NK-92 (cell line): Measurements from ENCODE around the gene SACM1L.
A peak's percentile ranks its signal among the peaks of the same experiment; 100 is the strongest.

Experiments
- DNase-seq: peaks from one replicate; lab custom pipeline; 2025; ENCODE audit not compliant: unreplicated experiment; lab: John Stamatoyannopoulos, UW

SACM1L gene, protein sequence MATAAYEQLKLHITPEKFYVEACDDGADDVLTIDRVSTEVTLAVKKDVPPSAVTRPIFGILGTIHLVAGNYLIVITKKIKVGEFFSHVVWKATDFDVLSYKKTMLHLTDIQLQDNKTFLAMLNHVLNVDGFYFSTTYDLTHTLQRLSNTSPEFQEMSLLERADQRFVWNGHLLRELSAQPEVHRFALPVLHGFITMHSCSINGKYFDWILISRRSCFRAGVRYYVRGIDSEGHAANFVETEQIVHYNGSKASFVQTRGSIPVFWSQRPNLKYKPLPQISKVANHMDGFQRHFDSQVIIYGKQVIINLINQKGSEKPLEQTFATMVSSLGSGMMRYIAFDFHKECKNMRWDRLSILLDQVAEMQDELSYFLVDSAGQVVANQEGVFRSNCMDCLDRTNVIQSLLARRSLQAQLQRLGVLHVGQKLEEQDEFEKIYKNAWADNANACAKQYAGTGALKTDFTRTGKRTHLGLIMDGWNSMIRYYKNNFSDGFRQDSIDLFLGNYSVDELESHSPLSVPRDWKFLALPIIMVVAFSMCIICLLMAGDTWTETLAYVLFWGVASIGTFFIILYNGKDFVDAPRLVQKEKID

DNA sequence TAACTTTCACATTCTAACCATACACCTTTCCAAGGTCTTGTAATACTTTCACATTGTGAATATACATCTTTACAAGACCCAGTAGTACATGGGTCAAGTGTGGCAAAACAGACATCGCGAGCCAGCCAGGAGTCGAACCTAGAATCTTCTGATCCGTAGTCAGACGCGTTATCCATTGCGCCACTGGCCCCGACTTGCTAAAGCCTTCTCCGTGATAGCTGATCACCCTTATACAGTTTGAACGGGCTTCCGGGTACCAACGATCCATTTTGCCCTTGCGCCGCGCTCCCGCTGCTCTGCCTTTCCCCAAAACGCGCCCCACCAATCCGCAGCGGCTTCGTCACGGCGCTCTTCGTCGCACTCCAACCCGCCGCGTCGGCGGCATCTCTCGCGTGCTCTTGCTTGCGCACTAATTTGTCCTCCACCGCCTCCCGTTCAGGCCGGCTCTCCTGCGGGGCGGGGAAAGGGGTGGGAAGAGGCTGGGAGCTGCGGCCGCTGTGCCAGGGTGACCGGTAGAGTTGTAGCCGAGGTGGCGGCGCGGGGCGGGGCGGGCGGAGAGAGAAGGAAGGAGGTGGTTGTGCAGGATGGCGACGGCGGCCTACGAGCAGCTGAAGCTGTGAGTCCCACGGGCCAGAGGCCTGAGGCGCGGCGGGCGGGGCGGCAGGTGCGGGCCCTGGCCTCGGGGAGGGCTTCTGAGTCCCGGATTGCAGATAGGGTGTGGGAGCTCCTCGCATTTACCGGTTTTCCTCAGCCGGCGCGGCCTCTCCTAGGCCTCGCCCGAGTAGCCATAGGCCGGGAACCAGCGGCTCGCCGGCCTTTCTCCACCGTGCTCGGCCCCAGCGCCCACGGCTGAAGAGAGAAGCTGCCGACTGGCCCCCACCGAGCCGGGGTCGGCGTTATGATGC is at the start of gene SACM1L:
SACM1L (plus strand) TSS at position 515 of the 905 bp plus-strand sequence; CDS start at position 585, 70 bp downstream.
- peak; percentile 68 for DNase-seq

- DNase-seq, result no peak
Measured at GRCh38 chr3:45640091-45640507, 49.1 kb upstream of the SACM1L start.

GRCh38 chr3:45640724-45641361 is 48.4 kb upstream of the SACM1L start:
- no peak for DNase-seq

DNA sequence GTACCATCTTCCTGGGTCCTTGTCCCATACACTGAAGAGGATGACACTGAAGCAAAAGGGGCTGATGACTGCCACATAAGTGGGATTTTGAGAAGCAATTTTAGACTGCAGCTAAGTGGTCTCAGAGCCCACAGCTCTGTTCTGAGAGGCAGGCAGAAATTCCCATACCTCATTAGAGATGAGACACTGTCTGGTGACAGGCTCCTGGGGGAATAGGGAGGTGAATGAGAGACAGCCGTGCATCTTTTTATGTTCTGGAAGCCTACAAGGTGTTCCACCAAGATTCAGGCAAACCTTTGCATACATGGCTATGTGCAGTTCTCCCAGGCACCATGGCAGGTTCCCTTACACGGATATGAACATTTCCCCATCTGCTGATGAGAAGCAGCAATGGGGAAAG is 47.4 kb upstream of the SACM1L start:
- DNase-seq, result no peak

DNA sequence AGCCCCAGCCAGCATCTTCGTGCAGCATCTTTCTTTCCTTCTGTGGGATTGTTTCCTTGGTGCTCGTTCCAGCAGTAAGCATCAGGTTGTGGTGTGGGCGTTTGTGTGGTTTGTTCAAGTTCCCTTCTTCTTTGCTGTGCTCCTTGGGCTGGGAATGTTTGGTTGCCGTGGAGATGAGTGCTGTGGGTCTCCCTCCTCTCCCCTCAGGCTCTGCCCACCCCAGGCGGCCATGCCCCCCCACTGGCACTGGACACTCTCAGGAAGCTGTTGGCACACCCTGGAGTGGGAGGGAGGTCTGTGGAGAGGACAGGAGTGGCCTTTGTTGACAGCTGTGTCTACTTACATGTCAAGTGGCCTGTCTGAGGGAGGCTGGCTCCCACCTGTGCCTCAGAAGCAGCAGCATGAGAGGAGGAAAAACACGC is 46.5 kb upstream of the SACM1L start:
- no peak for DNase-seq

GRCh38 chr3:45644063-45644790 is 45.0 kb upstream of the SACM1L start:
- no peak for DNase-seq

GRCh38 chr3:45644791-45645201 is 44.4 kb upstream of the SACM1L start:
- DNase-seq, result no peak

- no peak for DNase-seq
Measured at GRCh38 chr3:45646051-45646585, 43.1 kb upstream of the SACM1L start.

DNA sequence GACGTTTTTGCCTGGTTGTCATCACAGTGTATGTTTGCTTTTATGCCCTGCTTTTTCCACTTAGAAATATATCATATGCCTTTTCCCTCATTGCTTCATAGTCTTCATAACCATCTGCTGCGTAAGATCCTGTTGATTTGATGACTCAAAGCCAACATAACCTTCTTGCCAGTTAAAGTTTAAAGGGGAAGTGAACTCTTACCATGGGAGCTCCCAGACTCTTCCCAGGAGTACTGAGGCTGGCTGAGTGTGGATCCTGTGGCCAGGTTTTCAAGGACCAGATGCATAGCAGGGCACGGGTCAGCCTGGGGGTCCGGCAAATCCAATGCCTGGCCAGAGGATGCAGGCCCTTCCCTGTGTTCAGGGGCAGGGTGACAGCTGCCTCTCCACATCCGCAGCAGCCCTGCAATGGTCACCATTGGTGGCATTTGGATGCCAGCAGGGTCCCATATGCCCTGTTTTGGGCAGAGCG is 42.0 kb upstream of the SACM1L start:
- no peak for DNase-seq

DNA sequence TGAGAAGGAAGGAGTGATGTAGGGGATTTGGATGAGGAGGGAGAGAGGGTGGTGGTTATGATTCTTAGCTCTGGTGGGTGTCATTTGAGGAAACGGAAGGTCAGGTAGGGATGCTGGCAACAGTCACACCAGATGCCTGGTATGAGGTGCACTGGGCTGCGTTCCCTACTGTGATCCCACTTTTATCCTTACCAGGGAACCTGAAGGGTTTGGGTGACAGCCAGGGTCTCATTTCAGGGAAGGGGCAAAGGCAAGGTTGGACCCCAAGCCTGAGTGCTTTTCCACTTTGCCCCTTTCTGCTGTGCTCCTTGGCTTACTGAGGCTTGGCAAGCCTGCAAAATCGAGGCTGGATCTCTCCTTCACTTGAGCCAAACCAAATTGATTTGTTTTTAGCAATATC is 36.0 kb upstream of the SACM1L start:
- DNase-seq, result no peak

DNA sequence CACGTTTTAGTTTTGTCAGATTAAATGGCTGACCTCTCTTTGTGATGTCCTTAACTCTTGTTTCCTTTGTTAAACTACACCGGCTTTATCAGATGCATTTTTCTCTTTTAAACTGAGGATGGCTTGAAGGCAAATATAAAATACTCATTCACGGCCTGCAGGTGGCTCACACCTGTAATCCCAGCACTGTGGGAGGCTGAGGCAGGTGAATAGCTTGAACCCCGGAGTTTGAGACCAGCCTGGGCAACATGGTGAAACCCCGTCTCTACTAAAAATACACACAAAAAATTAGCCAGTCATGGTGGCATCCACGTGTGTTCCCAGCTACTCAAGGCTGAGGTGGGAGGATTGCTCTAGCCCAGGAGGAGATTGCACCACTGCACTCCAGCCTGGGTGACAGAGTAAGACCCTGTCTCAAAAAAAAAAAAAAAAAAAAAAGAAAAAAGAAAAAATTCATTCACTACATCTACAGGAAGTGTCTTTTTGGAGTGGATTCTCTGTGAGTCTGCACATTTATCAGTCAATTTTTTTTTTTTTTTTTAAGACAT is 34.7 kb upstream of the SACM1L start:
- no peak for DNase-seq

- no peak for DNase-seq
Measured at GRCh38 chr3:45655906-45656305, 33.3 kb upstream of the SACM1L start.

GRCh38 chr3:45656575-45657363 is 32.4 kb upstream of the SACM1L start:
- peak; percentile 46 for DNase-seq

GRCh38 chr3:45657853-45658252 is 31.3 kb upstream of the SACM1L start:
- DNase-seq, result no peak

DNA sequence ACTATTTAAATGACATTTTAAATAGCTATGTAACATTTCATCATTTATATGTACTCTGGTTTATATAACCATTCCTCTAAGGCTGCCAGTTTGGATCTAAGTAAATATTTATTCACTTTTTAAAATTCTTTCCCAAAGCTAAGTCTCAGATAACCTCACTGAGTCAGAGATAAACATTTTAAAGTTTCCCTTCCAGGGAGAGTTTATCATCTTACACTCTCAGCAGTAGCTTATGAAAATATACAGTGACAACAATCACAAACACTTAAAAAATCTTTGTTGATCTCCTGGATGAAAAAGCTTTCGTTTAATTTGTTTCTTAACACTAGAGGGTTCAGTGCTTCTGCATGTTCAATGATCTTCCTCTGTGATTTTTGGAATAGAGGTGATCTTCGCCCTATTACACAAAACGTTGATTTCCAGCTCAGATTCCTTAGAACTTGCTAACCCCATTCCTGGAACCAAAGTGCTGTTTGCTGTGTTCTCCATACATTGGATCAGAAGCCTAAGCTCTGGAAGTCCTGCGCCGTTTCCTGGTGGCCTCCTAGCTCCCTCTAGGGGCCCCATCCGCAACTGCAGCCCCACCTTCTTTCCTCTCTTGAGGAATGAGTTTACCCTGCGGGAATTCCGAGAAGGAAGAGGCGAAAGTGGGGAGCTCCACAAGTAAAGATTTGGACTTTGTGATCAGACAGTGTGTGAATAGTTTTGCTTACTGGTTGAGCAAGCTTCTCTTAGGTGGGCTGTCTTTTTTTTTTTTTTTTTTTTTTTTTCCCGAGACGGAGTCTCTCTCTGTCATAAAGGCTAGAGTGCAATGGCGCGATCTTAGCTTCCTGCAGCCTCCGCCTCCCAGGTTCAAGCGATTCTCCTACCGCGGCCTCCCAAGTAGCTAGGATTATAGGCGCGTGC is 29.3 kb upstream of the SACM1L start:
- no peak for DNase-seq

GRCh38 chr3:45660567-45660901 is 28.7 kb upstream of the SACM1L start:
- DNase-seq, result no peak

GRCh38 chr3:45664578-45664977 is 24.6 kb upstream of the SACM1L start:
- no peak for DNase-seq

DNA sequence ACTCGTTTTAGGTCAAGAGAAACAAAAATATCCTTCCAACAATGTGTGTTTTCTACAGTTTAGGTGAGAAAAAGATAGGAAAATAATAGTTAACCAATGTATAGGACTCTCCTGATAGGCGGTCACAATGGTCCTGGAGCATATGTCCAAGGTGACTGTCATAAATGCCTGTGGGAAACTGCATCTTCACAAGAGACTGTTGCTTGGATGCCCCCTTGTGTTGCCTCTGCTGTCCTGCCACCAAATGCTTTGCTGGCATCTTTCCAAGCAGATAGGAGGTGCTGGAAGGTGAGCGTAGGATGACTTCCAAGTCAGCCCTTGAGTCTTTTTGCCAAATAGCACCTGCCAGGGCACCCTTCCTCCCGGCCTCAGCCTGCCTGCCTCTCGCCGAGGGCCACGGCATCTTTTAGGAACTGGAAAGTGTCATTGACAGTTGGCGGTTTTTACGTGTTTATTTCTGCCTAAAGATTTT is 24.1 kb upstream of the SACM1L start:
- DNase-seq, result no peak
